ENCODE results near the gene OR56A4.

DNA sequence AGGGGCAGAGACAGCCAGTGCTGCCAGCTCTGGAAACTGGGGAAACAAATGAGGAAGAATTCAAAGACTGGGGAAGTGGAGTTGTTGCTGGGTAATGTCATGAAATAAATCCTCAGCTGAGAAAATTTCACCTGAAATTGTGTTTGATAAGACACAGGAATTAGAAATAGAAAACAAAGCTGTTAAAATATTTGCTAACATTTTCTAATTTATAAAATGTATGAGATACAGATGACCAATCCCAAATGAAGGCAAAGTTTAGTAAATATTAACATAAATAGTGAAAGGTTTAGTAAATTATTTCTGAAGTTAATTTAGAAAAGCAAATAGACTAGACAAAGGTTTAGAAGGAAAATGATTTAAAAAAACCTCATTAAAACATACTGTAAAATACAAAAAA is 38.4 kb downstream of the OR56A4 start, which contains the start of gene OR56A5:
- TF ChIP-seq, protein P1, sequence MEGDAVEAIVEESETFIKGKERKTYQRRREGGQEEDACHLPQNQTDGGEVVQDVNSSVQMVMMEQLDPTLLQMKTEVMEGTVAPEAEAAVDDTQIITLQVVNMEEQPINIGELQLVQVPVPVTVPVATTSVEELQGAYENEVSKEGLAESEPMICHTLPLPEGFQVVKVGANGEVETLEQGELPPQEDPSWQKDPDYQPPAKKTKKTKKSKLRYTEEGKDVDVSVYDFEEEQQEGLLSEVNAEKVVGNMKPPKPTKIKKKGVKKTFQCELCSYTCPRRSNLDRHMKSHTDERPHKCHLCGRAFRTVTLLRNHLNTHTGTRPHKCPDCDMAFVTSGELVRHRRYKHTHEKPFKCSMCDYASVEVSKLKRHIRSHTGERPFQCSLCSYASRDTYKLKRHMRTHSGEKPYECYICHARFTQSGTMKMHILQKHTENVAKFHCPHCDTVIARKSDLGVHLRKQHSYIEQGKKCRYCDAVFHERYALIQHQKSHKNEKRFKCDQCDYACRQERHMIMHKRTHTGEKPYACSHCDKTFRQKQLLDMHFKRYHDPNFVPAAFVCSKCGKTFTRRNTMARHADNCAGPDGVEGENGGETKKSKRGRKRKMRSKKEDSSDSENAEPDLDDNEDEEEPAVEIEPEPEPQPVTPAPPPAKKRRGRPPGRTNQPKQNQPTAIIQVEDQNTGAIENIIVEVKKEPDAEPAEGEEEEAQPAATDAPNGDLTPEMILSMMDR (IDR thresholded peaks at IDR 0.05; ENCODE audit: extremely low read depth in 1 of 2, insufficient read depth in 1 of 2, low read depth in 1 of 2, low read length in 2 of 2), result no peak
- TF ChIP-seq EZH2 (IDR thresholded peaks at IDR 0.05; ENCODE audit: borderline replicate concordance, low read depth, low read length, severe bottlenecking), result no peak
- no peak for TF ChIP-seq POLR2AphosphoS5 (IDR thresholded peaks at IDR 0.05; ENCODE audit: insufficient read depth, low read depth, low read length)
- TF ChIP-seq POLR2A (IDR thresholded peaks at IDR 0.05; ENCODE audit: low read depth, low read length), result no peak

All from endothelial cell of umbilical vein (primary cell).